ENCODE measurements around the gene KDM4B.

DNA sequence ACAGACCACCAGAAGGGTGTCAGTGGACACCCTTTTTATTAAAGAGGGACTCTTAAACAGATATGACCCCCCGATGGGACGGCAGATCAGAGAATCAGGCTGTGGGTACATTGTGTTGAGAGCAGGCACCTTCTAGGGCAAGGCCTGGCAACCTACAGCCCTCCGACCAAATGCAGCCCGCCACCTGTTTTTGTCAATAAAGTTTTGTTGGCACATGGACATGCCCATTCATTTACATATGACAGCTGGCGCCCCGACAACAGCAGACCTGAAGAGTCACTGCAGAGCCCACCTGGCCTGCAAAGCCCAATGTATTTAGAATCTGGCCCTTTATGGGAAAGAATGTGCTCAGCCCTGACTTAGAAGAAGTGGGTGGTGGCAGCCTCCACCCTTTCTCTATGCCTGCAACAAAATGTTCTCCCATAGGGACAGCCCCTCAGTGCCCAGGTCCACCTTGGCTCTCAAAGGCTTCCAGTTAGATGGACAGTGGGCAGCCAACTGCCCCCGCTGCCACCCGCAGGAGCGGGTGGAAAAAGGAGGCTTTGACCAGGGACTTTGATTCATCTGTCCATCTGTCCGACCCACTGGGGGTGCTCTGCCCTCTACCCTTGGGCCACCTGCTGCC lies 186.8 kb downstream of the KDM4B start:
- no peak for TF ChIP-seq POLR2A (IDR thresholded peaks at IDR 0.05; ENCODE audit: low read length)
- no peak for TF ChIP-seq GATA1 (IDR thresholded peaks at IDR 0.05; ENCODE audit: low read depth, low read length)
